Pancreas (tissue), 10 donors: ENCODE data around the gene A1BG. TPM values are rescaled to one million over a fixed set of nuclear protein-coding genes. Genes with fewer than 3 reads are reported as not detected.
A peak's percentile ranks its signal among the peaks of the same experiment; 100 is the strongest.

Experiments
- ATAC-seq, 4 donors: fragments of 200-7000 bp; cut with Tn5 transposase; one replicate each; pipeline versions ENCODE4 v1.8.0 to v1.9.1; 2020; ENCODE audit warnings: mild to moderate bottlenecking in 4 of 4, moderate library complexity in 4 of 4
- DNase-seq, 6 donors: peaks; one replicate each; pipeline ENCODE4 v3.0.0-alpha.2; 2020
- FAIRE-seq: peaks from 2 replicates; lab custom pipeline; 2012; peaks lifted over from hg19 to GRCh38; lab: Jason Lieb, UNC
- H3K27ac ChIP-seq, 4 donors: fragments of 200-600 bp; sonication (generic); 1 replicate in 3 of 4; 2 replicates in 1 of 4; pipeline versions ENCODE4 v1.5.0 to v1.8.0; 2020
- H3K27me3 ChIP-seq, 4 donors: fragments of 200-600 bp; one replicate each; pipeline ENCODE4 v1.8.0; 2021
- H3K36me3 ChIP-seq, 3 donors: fragments of 200-600 bp; sonication (generic) in 1 of 3; one replicate each; pipeline versions ENCODE4 v1.5.0 to v1.8.0; 2020 to 2021
- H3K4me1 ChIP-seq, 3 donors: fragments of 200-600 bp; one replicate each; pipeline ENCODE4 v1.8.0; 2021
- H3K4me3 ChIP-seq, 4 donors: fragments of 200-600 bp; sonication (generic) in 2 of 4; one replicate each; pipeline versions ENCODE4 v1.5.0 to v1.8.0; 2020 to 2021
- H3K9me3 ChIP-seq, 4 donors: fragments of 200-600 bp; one replicate each; pipeline ENCODE4 v1.8.0; 2021
- WGBS, 2 donors: extraction: QIAGEN DNeasy Blood & Tissue Kit; methylation state at CpG; one replicate each; pipeline ENCODE4 v1.1.7; 2013; 5-methylcytosine and 5-hydroxymethylcytosine counted together
- intact Hi-C, 3 donors: fragments of 100-400 bp; cut with DNase I; formaldehyde crosslinking; loops; one replicate each; pipeline versions ENCODE4 v1.11.1 to v1.14.2; 2022
- polyA plus RNA-seq, 2 donors: library from polyadenylated mRNA; stranded (reverse); fragments of 200-250 nt; gene quantifications; one replicate each; pipeline ENCODE4 v1.2.3, GENCODE V29; 2013
- total RNA-seq, 6 donors: library from RNA; stranded (reverse); fragmentation: NEBNext Ultra II Directional in 4 of 6; extraction: Animal tissue kit (Norgen Biotek cat#: 25700) in 4 of 6; gene quantifications; one replicate each; pipeline versions ENCODE4 v1.2.1 to v1.2.4, GENCODE V29; 2021 to 2023
- TF ChIP-seq, protein P1 (sequence below), 4 donors: fragments of 200-600 bp; sonication (generic) in 3 of 4; IDR thresholded peaks; one replicate each; pipeline versions ENCODE4 v1.5.0 to v1.8.0; 2021; ENCODE audit warnings: antibody characterized with exemption in 4 of 4
- donor health status: healthy with polysubstance abuse.
- donor health status: DM: no; HTN: no; CAD: no; lungs with moderate emphysema.
- donor health status: DM: no; HTN: no; CAD: no.
- donor health status: control.
- donor health status: control.
- donor health status: Bipolar disorder and iron deficiency.
- donor health status: DM: yes; HTN: yes; CAD: no.
- donor health status: DM: no; HTN: no; CAD: no.
- donor health status: DM: no; HTN: no; CAD: no.
- donor health status: DM: yes; HTN: yes; CAD: no.

Gene A1BG
- total and polyA plus RNA-seq, 8 donors, result 3.3 to 49.0 (median 6.5) TPM

DNA sequence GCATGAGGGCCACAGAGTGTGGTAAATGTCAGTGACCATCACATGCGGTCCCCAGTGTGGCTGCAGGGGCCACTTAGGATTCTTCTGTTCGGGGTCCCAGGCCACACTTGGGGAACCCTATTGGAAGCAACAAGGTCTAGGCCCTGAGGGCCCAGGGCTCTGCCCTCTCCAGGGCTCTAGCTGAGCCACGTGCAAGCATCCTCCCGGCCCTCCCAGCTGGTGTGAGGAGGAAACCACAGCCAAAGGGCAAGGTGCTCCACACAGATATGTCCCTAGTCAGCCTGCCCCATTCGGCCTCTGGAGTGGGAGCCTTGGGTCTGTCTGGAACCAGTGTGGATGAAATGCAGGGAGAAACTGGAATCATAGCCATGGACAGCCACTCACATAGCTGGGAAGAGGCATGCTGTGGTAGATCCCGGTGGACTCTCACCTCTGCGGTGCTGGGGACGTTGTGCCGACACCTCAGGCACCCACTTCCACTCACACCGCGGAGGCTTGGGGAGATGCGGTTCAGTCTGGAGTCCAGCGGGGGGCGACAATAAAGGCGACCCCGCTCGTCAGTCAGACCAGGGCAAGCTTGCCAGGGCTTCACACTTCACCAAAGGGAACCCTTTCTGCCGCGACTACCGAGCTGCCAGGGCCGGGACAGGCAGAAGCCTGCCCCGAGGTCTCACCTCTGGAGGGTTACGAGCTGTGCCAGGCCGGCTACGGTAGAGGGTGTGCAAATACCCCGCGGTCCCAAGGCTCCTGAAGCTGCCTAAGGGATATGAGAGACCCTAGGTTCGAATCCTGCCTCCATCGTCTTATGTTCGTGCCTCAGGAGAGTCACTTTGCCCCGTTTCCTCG is 13.5 kb upstream of the A1BG start:
- no peak for DNase-seq
- FAIRE-seq, result no peak
- Histone ChIP-seq H3K4me1 (no peaks in the 10 kb centered on the region), H3K4me3 (no peak overlapping the region), H3K27me3 (no peaks in the 10 kb centered on the region), H3K27ac (no peak overlapping the region), H3K36me3 (no peaks in the 10 kb centered on the region), H3K9me3 (no peaks in the 10 kb centered on the region)
- TF ChIP-seq, protein P1, sequence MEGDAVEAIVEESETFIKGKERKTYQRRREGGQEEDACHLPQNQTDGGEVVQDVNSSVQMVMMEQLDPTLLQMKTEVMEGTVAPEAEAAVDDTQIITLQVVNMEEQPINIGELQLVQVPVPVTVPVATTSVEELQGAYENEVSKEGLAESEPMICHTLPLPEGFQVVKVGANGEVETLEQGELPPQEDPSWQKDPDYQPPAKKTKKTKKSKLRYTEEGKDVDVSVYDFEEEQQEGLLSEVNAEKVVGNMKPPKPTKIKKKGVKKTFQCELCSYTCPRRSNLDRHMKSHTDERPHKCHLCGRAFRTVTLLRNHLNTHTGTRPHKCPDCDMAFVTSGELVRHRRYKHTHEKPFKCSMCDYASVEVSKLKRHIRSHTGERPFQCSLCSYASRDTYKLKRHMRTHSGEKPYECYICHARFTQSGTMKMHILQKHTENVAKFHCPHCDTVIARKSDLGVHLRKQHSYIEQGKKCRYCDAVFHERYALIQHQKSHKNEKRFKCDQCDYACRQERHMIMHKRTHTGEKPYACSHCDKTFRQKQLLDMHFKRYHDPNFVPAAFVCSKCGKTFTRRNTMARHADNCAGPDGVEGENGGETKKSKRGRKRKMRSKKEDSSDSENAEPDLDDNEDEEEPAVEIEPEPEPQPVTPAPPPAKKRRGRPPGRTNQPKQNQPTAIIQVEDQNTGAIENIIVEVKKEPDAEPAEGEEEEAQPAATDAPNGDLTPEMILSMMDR (IDR thresholded peaks at IDR 0.05), result no peak
- 88 to 90% methylated on average over 32 of the region's 32 CpGs for WGBS, 2 donors
- no peak for ATAC-seq
- intact Hi-C loops, result no loop called here

DNA sequence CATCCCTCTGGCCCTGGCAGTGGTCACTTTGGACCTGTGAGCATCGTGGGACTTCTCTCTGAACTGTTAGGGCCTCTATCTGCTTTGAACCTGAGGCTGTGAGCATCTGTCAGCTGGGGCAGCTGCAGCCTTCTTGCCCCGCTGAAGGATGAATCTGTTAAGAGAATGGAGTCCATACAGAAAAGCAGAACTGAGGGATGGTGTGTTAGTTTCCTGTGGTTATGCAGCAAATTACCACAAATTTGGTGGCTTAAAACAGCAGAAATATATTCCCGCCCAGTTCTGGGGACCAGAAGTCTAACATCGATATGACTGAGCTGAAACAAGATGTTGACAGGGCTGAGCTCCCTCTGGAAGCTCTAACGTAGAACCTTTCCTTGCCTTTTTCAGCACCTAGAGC is 10.9 kb upstream of the A1BG start:
- DNase-seq, result no peak
- TF ChIP-seq, protein P1 (IDR thresholded peaks at IDR 0.05), result no peak
- ATAC-seq, result no peak
- 89 to 91% methylated on average over 5 of the region's 5 CpGs for WGBS, 2 donors
- Histone ChIP-seq H3K9me3 (no peaks in the 10 kb centered on the region), H3K4me3 (no peak overlapping the region), H3K27ac (no peak overlapping the region), H3K36me3 (no peaks in the 10 kb centered on the region), H3K27me3 (no peaks in the 10 kb centered on the region), H3K4me1 (no peaks in the 10 kb centered on the region)
- no peak for FAIRE-seq
- intact Hi-C loops, result no loop called here

DNA sequence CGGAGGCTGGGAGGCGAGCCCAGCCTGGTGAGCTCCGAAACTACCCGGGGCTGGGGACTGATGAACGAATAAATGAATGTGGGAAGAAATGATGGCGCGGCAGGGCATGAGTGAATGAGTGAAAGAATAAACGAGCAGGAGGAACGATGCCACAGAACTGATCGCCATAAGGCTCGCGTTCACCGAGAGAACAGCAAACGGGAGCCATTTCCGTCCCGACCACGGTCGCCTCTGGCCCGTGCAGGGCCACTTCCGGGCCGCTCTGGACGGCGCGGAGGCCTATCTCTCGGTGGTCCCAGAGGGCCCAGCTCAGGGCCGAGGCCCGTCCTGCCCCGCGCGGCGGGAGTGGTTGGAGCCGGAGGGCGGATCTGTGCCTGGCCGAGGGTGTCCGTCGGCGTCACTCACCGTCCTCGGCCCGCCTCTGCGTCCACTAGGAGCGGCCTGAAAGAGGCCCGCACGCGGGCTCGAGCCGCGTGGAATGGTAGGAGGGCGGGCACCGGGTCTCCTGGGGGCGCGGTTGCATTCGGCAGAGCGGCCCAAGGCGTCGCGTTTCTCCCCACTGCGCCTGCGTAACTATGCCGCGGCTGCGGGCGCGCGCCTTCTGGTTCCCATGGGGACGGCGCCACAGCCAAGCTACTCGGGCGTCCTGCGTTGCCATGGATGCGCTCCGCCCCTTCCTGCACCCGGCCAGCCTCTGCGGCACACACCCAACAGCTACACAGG is 9.1 kb upstream of the A1BG start, which contains the start of gene ZNF497:
Gene ZNF497 (minus strand): TSS at position 480 of the 723 bp plus-strand sequence. CDS start 5,116 bp downstream, outside the sequence.
- Histone ChIP-seq H3K27ac (peak within 1 kb of the TSS; percentile 78 to 91 (median 83)), H3K4me1 (no peaks in the 10 kb centered on the region), H3K36me3 (no peaks in the 10 kb centered on the region), H3K4me3 (peak within 1 kb of the TSS; percentile 38 to 65 (median 58)), H3K27me3 (no peaks in the 10 kb centered on the region), H3K9me3 (no peaks in the 10 kb centered on the region)
- peak; percentile 94 to 97 (median 95) for ATAC-seq
- TF ChIP-seq, protein P1 (IDR thresholded peaks at IDR 0.05), result no peak
- no peak for FAIRE-seq
- DNase-seq, result peak; percentile 96 to 99 (median 97)
- intact Hi-C loops, result no loop called here
- 0% methylated on average over 63 to 74 of the region's 74 CpGs for WGBS, 2 donors

DNA sequence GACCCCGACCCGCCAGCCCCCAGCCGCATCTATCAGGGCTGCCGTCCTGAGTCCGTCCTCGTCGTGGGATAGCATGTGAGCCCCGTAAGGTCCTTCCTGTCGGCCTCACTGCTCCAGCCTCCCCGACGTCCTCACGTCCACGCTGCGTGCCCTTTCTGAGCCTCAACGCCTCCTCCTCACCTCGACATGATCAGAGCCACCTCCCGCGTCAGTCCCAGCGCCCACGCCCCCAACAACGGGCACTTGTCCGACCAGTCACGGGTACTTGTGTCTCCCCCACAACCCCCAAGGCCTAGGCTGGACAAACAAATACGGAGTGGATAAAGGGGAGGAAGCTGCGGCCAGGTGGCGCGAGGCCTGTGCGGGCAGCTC is 8.6 kb upstream of the A1BG start:
- Histone ChIP-seq H3K27me3 (no peaks in the 10 kb centered on the region), H3K27ac (peak overlapping the region; percentile 78 to 91 (median 83)), H3K36me3 (no peaks in the 10 kb centered on the region), H3K4me3 (peak overlapping the region; percentile 38 to 65 (median 58)), H3K4me1 (no peaks in the 10 kb centered on the region), H3K9me3 (no peaks in the 10 kb centered on the region)
- no peak for FAIRE-seq
- WGBS, 2 donors, result 3% methylated on average over 28 of the region's 28 CpGs
- intact Hi-C loops, result no loop called here
- peak in 5 of 6 donors; percentile 48 to 86 (median 63) for DNase-seq
- TF ChIP-seq, protein P1 (IDR thresholded peaks at IDR 0.05), result no peak
- peak; percentile 25 to 39 (median 33) for ATAC-seq
